D721Med (cell line): ENCODE results near the gene SMARCD3.

ENCODE experiments used
- DNase-seq: peaks from one replicate; pipeline ENCODE4 v3.0.0; 2011; ENCODE audit warnings: low spot score; ENCODE audit not compliant: insufficient read length
- FAIRE-seq: peaks from 2 replicates; lab custom pipeline; 2011; peaks lifted over from hg19 to GRCh38; lab: Jason Lieb, UNC
- TF ChIP-seq, protein P1 (sequence below): IDR thresholded peaks from 2 replicates; pipeline ENCODE4 v1.5.1; 2012; ENCODE audit warnings: mild to moderate bottlenecking, control low read depth; ENCODE audit not compliant: insufficient read depth; ENCODE audit errors: missing control alignments

SMARCD3 gene

GRCh38 chr7:151215396-151215795 lies 33.1 kb downstream of the SMARCD3 start:
- no peak for FAIRE-seq
- DNase-seq: no peak
- TF ChIP-seq, protein P1, sequence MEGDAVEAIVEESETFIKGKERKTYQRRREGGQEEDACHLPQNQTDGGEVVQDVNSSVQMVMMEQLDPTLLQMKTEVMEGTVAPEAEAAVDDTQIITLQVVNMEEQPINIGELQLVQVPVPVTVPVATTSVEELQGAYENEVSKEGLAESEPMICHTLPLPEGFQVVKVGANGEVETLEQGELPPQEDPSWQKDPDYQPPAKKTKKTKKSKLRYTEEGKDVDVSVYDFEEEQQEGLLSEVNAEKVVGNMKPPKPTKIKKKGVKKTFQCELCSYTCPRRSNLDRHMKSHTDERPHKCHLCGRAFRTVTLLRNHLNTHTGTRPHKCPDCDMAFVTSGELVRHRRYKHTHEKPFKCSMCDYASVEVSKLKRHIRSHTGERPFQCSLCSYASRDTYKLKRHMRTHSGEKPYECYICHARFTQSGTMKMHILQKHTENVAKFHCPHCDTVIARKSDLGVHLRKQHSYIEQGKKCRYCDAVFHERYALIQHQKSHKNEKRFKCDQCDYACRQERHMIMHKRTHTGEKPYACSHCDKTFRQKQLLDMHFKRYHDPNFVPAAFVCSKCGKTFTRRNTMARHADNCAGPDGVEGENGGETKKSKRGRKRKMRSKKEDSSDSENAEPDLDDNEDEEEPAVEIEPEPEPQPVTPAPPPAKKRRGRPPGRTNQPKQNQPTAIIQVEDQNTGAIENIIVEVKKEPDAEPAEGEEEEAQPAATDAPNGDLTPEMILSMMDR: no peak

DNA sequence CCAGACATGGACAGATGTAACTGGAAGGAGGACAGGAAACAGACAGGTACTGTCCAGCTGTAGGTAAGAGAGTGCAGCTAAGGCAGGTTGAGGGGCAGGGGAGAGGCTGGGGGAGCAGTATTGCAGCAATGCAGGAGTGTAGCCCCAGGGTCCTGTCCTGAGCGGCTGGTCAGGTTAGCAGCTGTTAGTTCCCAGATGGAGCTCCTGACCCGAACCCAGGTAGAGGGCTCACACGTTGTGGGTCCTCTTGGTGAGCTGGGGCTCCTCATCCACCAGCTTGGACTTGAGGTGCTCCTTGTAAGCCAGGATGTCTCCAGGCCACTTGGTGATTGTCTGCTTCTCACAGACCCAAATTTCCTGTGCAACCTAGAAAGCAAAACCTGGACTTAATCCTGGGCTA lies 34.7 kb downstream of the SMARCD3 start:
- TF ChIP-seq, protein P1: no peak
- FAIRE-seq (no peak), DNase-seq (no peak)

GRCh38 chr7:151212626-151213025 lies 35.9 kb downstream of the SMARCD3 start:
- no peak for FAIRE-seq
- DNase-seq: no peak
- TF ChIP-seq, protein P1: no peak

DNA sequence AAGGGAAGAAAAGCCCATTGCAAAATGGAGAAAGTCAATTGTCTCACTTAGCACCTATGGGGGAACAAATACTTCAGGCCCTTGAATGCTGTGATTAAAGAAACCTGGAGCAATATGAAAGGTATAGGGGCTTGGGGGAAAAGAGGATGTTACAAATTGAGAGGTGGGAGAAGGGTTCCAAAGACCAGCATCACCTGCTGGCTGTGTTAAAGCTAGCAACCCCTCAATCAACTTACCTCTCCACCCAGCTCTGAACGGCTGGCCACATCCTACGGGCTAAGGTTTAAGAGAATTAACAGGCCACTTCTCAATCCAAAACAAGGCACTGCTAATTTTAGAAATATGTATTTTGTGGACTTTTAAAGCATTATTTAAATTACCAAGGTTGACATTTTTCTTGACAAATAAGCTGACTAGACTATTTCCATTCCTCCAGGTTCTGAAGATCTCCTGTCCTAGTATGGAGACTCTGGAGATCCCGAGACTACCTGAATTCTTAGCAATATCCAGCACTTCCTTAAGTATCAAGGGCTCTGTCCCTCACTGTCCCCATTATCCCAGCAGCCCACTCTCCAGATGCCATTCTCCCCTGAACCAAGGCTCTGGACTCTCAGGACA lies 37.2 kb downstream of the SMARCD3 start:
- no peak for DNase-seq
- no peak for FAIRE-seq
- TF ChIP-seq, protein P1: no peak

- FAIRE-seq: no peak
These were observed 38.2 kb downstream of the SMARCD3 start, which contains the start of gene H2BK1 for GRCh38 chr7:151210087-151210854. Gene H2BK1 (minus strand): TSS chr7:151210488. CDS start chr7:151210318, 170 bp downstream.

DNA sequence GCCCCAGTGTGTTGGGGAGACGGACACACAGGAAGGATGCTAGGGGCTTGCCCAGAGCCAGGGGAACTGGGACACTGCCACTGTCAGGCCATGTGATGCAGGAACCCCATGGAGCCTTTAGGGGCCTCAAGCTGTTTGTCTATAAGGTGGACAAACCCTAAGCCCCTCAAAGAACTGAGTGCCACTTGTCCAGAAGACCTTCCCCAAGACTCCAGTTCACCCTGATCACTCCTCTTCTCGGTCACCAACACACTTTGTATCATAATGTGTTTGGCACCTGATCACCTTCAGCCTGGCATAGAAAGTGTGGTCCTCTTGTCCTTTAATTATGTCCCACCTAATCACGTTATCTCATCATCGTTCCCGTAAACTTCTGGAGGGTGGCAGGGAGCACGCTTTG lies 38.9 kb downstream of the SMARCD3 start:
- TF ChIP-seq, protein P1: no peak
- FAIRE-seq (no peak), DNase-seq (no peak)

More at GRCh38 chr7:151210087-151210854, 38.2 kb downstream of the SMARCD3 start, which contains the start of gene H2BK1:
- no peak for DNase-seq
- TF ChIP-seq, protein P1: no peak

DNA sequence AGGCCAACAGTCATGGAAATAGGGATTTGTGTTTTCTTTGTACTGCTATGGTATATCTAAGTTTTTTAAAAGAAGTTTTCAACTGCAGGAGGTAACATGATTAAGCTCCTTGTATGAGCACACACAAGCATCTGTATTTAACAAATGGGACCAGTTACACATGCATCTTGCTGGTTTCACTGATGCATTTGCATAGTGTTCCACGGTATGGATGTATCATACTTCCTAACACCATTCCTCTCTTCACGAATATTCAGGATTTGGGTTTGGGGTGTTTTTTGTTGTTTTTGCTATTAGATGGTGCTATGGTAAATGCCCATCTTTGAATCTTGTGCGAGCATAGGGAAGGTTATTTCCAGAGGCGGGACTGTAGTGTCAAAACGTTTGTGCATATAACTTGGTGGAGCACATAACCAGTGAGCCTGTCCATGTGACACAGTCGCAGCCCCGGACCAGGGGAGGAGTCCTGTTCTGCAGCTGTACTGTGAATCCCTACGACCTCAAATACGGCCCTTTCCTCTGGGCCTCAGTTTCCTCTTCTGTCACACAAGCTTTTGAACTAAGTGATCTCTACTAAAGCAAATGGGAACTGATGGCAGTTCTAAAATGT lies 40.1 kb downstream of the SMARCD3 start:
- DNase-seq (no peak), FAIRE-seq (no peak)
- TF ChIP-seq, protein P1: no peak
